Fibroblast of upper back skin (primary cell): ENCODE measurements around the gene ERGIC1.

Source experiments
- DNase-seq: peaks from one replicate; pipeline ENCODE4 v3.0.0-alpha.2; 2013

The ERGIC1 gene

GRCh38 chr5:172951371-172952033, 117.5 kb downstream of the ERGIC1 start:
- DNase-seq: no peak

GRCh38 chr5:172952034-172952511, 118.0 kb downstream of the ERGIC1 start:
- DNase-seq: peak; percentile 87

GRCh38 chr5:172953776-172954675, 120.0 kb downstream of the ERGIC1 start:
- DNase-seq: peak; percentile 97

- DNase-seq: peak; percentile 36
These were observed 120.7 kb downstream of the ERGIC1 start for GRCh38 chr5:172954751-172955159.

GRCh38 chr5:172956228-172956627, 122.2 kb downstream of the ERGIC1 start:
- DNase-seq: no peak

- no peak for DNase-seq
These were observed 122.9 kb downstream of the ERGIC1 start for GRCh38 chr5:172956936-172957335.

GRCh38 chr5:172957458-172957857, 123.4 kb downstream of the ERGIC1 start:
- no peak for DNase-seq

GRCh38 chr5:172958331-172959046, 124.4 kb downstream of the ERGIC1 start:
- DNase-seq: peak; percentile 67

- no peak for DNase-seq
These were observed 126.1 kb downstream of the ERGIC1 start for GRCh38 chr5:172959824-172960799.

- DNase-seq: no peak
These were observed 135.9 kb downstream of the ERGIC1 start for GRCh38 chr5:172969921-172970320.

- DNase-seq: no peak
These were observed 137.4 kb downstream of the ERGIC1 start for GRCh38 chr5:172971482-172971881.

- no peak for DNase-seq
These were observed 138.5 kb downstream of the ERGIC1 start for GRCh38 chr5:172972552-172972951.

- peak; percentile 89 for DNase-seq
These were observed 139.3 kb downstream of the ERGIC1 start for GRCh38 chr5:172973127-172973916.

GRCh38 chr5:172973931-172974330, 139.9 kb downstream of the ERGIC1 start:
- peak; percentile 69 for DNase-seq

GRCh38 chr5:172975289-172975688, 141.2 kb downstream of the ERGIC1 start:
- no peak for DNase-seq

GRCh38 chr5:172979778-172980177, 145.7 kb downstream of the ERGIC1 start:
- DNase-seq: no peak

- DNase-seq: no peak
These were observed 147.9 kb downstream of the ERGIC1 start for GRCh38 chr5:172981931-172982330.

GRCh38 chr5:172983542-172984243, 149.6 kb downstream of the ERGIC1 start, which contains the start of gene ATP6V0E1:
TSS of gene ATP6V0E1 (plus strand) at chr5:172983771. CDS start at chr5:172983861, 90 bp downstream.
- DNase-seq: peak; percentile 91

- peak; percentile 81 for DNase-seq
These were observed 150.3 kb downstream of the ERGIC1 start for GRCh38 chr5:172984244-172984953.

- DNase-seq: no peak
These were observed 151.5 kb downstream of the ERGIC1 start for GRCh38 chr5:172985596-172985995.
